ENCODE data around the gene ESPL1. TPM values are rescaled to one million over a fixed set of nuclear protein-coding genes. Genes with fewer than 3 reads are reported as not detected.

The ESPL1 gene
- polyA plus RNA-seq, 2 of the 4 experiments (the other 2 are of a cell fraction), result 10.0 to 16.5 TPM

DNA sequence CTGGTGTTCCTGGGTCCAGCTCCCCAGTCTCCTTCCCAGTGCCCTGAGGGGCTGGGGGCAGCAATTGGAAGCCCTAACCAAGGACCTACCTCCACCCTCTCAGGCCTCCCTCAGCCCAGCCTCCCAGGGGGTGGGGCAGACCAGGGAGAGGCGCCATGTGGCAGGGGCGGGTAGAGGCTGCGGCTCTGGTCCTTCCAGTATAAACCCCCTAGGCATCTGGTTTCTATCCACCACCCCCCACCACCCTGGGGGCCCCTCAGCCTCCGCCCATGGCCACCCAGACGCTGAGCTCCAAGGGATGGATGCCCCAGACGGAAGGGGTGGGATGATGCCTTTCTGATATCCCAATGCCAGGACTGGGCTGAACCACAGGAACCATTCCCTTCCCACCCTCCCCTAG is 70.8 kb downstream of the ESPL1 start:
- TF ChIP-seq NR3C1 (IDR thresholded peaks at IDR 0.05), result no peak
- TF ChIP-seq HOXB13 (CRISPR knock-in tag; IDR thresholded peaks at IDR 0.05; ENCODE audit: low read depth), result no peak
- TF ChIP-seq BHLHE40 (IDR thresholded peaks at IDR 0.05; ENCODE audit: low read depth, low read length), result no peak
- no peak for TF ChIP-seq CBX2 (IDR thresholded peaks at IDR 0.05; ENCODE audit: borderline replicate concordance, low read depth)
- TF ChIP-seq EHMT2 (IDR thresholded peaks at IDR 0.05; ENCODE audit: low read depth), result no peak
- TF ChIP-seq, protein P1, sequence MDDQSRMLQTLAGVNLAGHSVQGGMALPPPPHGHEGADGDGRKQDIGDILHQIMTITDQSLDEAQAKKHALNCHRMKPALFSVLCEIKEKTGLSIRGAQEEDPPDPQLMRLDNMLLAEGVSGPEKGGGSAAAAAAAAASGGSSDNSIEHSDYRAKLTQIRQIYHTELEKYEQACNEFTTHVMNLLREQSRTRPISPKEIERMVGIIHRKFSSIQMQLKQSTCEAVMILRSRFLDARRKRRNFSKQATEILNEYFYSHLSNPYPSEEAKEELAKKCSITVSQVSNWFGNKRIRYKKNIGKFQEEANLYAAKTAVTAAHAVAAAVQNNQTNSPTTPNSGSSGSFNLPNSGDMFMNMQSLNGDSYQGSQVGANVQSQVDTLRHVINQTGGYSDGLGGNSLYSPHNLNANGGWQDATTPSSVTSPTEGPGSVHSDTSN (IDR thresholded peaks at IDR 0.05), result no peak
- no peak for TF ChIP-seq POLR2AphosphoS2 (conservative IDR thresholded peaks at IDR 0.05; ENCODE audit: low read length)
- TF ChIP-seq, protein P2, sequence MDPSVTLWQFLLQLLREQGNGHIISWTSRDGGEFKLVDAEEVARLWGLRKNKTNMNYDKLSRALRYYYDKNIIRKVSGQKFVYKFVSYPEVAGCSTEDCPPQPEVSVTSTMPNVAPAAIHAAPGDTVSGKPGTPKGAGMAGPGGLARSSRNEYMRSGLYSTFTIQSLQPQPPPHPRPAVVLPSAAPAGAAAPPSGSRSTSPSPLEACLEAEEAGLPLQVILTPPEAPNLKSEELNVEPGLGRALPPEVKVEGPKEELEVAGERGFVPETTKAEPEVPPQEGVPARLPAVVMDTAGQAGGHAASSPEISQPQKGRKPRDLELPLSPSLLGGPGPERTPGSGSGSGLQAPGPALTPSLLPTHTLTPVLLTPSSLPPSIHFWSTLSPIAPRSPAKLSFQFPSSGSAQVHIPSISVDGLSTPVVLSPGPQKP (IDR thresholded peaks at IDR 0.05; ENCODE audit: low read depth, low read length), result no peak
- TF ChIP-seq, protein P3, sequence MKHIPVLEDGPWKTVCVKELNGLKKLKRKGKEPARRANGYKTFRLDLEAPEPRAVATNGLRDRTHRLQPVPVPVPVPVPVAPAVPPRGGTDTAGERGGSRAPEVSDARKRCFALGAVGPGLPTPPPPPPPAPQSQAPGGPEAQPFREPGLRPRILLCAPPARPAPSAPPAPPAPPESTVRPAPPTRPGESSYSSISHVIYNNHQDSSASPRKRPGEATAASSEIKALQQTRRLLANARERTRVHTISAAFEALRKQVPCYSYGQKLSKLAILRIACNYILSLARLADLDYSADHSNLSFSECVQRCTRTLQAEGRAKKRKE (CRISPR knock-in tag; IDR thresholded peaks at IDR 0.05; ENCODE audit: low read depth), result no peak
- no peak for TF ChIP-seq KDM5A (IDR thresholded peaks at IDR 0.05)
- no peak for TF ChIP-seq TFCP2L1 (CRISPR knock-in tag; IDR thresholded peaks at IDR 0.05)
- no peak for TF ChIP-seq NFE2L2 (conservative IDR thresholded peaks at IDR 0.05; ENCODE audit: low read length)
- no peak for TF ChIP-seq SREBF2 (IDR thresholded peaks at IDR 0.05)
- TF ChIP-seq, protein P4, sequence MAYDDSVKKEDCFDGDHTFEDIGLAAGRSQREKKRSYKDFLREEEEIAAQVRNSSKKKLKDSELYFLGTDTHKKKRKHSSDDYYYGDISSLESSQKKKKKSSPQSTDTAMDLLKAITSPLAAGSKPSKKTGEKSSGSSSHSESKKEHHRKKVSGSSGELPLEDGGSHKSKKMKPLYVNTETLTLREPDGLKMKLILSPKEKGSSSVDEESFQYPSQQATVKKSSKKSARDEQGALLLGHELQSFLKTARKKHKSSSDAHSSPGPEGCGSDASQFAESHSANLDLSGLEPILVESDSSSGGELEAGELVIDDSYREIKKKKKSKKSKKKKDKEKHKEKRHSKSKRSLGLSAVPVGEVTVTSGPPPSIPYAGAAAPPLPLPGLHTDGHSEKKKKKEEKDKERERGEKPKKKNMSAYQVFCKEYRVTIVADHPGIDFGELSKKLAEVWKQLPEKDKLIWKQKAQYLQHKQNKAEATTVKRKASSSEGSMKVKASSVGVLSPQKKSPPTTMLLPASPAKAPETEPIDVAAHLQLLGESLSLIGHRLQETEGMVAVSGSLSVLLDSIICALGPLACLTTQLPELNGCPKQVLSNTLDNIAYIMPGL (CRISPR knock-in tag; IDR thresholded peaks at IDR 0.05; ENCODE audit: borderline replicate concordance), result no peak
- TF ChIP-seq, protein P5, sequence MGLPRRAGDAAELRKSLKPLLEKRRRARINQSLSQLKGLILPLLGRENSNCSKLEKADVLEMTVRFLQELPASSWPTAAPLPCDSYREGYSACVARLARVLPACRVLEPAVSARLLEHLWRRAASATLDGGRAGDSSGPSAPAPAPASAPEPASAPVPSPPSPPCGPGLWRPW (IDR thresholded peaks at IDR 0.05), result no peak
- no peak for TF ChIP-seq ZC3H11A (IDR thresholded peaks at IDR 0.05)
- TF ChIP-seq MYC (IDR thresholded peaks at IDR 0.05; ENCODE audit: borderline replicate concordance, low read length), result no peak
- CTCF ChIA-PET, result interaction anchor here (0.6 to 2.0 kb wide), 8 partner anchors 10 to 169 kb away, joined by 3 to 7 read pairs (median 3); no protein-coding TSS in a partner anchor
- Histone ChIP-seq H3K9me3 (no peaks in the 10 kb centered on the region), H3K27ac (no peak overlapping the region), H3K4me3 (no peak overlapping the region), H3K4me2 (no peak overlapping the region), H3K4me1 (no peaks in the 10 kb centered on the region)
- POLR2A ChIA-PET, result no interaction called here
- DNase-seq (ENCODE audit: low read depth in 1 of 2, low spot score in 1 of 2) (no peak), ATAC-seq (no peak), FAIRE-seq (no peak)
- 61% methylated on average over 3 of the region's 6 CpGs for WGBS (ENCODE audit: missing lambda C conversion rate)

DNA sequence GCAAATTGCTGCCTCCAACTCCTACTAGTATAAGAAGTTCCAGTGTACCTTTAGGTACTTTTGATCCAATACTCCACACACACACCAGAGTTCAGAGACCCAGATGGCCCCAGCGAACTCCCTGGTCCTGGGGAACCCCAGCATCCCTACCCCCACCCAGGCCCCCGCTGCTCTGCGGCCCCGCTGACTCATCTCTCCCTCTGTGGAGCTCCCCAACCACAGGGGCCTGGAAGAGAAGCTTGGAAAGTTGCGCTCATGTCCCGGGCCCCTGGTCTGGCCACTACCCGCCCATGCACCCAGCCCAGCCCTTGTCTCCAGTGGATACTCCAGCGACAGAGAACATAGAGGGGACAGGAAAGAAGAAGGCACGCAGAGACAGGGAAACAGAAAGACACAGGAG is 72.3 kb downstream of the ESPL1 start:
- WGBS (ENCODE audit: missing lambda C conversion rate), result 57% methylated on average over 4 of the region's 9 CpGs
- no peak overlapping the region for H3K27ac ChIP-seq
- H3K9me3 ChIP-seq, result no peaks in the 10 kb centered on the region
- no peak overlapping the region for H3K4me3 ChIP-seq
- no peak for DNase-seq (ENCODE audit: low read depth in 1 of 2, low spot score in 1 of 2)
- CTCF ChIA-PET, result interaction anchor here (1.2 to 20.8 kb wide), 5 partner anchors 12 to 168 kb away, joined by 3 to 638 read pairs (median 7); partner anchors contain the start of genes AAAS and SP7
- ATAC-seq, result no peak
- POLR2A ChIA-PET, result no interaction called here
- peaks cover 4% of the 10 kb centered on the region; the same call in 2 of the 3 replicates for H3K4me1 ChIP-seq
- FAIRE-seq, result no peak
- H3K4me2 ChIP-seq, result no peak overlapping the region
- TF ChIP-seq POLR2AphosphoS2 (conservative IDR thresholded peaks at IDR 0.05; ENCODE audit: low read length) (no peak), ZNF302 (CRISPR knock-in tag; IDR thresholded peaks at IDR 0.05) (no peak), TP53 (CRISPR knock-in tag; IDR thresholded peaks at IDR 0.05) (no peak), HOXB13 (CRISPR knock-in tag; IDR thresholded peaks at IDR 0.05; ENCODE audit: low read depth) (no peak), NPAS2 (CRISPR knock-in tag; IDR thresholded peaks at IDR 0.05; ENCODE audit: borderline replicate concordance) (no peak), KDM5A (IDR thresholded peaks at IDR 0.05) (no peak), MYC (IDR thresholded peaks at IDR 0.05; ENCODE audit: borderline replicate concordance, low read length) (no peak), MAZ (IDR thresholded peaks at IDR 0.05; ENCODE audit: borderline replicate concordance, low read depth, low read length) (no peak)
- TF ChIP-seq, protein P4 (CRISPR knock-in tag; IDR thresholded peaks at IDR 0.05; ENCODE audit: borderline replicate concordance), result no peak
- TF ChIP-seq, protein P2 (IDR thresholded peaks at IDR 0.05; ENCODE audit: low read depth, low read length), result no peak
- TF ChIP-seq, protein P5 (IDR thresholded peaks at IDR 0.05), result no peak
- TF ChIP-seq, protein P6, sequence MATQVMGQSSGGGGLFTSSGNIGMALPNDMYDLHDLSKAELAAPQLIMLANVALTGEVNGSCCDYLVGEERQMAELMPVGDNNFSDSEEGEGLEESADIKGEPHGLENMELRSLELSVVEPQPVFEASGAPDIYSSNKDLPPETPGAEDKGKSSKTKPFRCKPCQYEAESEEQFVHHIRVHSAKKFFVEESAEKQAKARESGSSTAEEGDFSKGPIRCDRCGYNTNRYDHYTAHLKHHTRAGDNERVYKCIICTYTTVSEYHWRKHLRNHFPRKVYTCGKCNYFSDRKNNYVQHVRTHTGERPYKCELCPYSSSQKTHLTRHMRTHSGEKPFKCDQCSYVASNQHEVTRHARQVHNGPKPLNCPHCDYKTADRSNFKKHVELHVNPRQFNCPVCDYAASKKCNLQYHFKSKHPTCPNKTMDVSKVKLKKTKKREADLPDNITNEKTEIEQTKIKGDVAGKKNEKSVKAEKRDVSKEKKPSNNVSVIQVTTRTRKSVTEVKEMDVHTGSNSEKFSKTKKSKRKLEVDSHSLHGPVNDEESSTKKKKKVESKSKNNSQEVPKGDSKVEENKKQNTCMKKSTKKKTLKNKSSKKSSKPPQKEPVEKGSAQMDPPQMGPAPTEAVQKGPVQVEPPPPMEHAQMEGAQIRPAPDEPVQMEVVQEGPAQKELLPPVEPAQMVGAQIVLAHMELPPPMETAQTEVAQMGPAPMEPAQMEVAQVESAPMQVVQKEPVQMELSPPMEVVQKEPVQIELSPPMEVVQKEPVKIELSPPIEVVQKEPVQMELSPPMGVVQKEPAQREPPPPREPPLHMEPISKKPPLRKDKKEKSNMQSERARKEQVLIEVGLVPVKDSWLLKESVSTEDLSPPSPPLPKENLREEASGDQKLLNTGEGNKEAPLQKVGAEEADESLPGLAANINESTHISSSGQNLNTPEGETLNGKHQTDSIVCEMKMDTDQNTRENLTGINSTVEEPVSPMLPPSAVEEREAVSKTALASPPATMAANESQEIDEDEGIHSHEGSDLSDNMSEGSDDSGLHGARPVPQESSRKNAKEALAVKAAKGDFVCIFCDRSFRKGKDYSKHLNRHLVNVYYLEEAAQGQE (IDR thresholded peaks at IDR 0.05), result no peak
